Colonic mucosa (tissue), 4 donors: ENCODE measurements around the gene OR1E2. TPM values are rescaled to one million over a fixed set of nuclear protein-coding genes. Genes with fewer than 3 reads are reported as not detected.

Source experiments
- DNase-seq: peaks from one replicate; pipeline ENCODE4 v3.0.0-alpha.2; 2020
- H3K27ac ChIP-seq: fragments of 200-600 bp; one replicate; pipeline ENCODE4 v1.8.0; 2021
- H3K27me3 ChIP-seq: fragments of 200-600 bp; one replicate; pipeline ENCODE4 v1.8.0; 2021
- H3K36me3 ChIP-seq: fragments of 200-600 bp; one replicate; pipeline ENCODE4 v1.8.0; 2021
- H3K4me1 ChIP-seq: fragments of 200-600 bp; one replicate; pipeline ENCODE4 v1.8.0; 2021; ENCODE audit warnings: mild to moderate bottlenecking
- H3K4me3 ChIP-seq: fragments of 200-600 bp; one replicate; pipeline ENCODE4 v1.8.0; 2021
- H3K9ac ChIP-seq, 2 donors: one replicate each; pipeline ENCODE4 v1.7.0; 2013; ENCODE audit warnings: control low read depth in 2 of 2, low read depth in 2 of 2, low read length in 2 of 2
- H3K9me3 ChIP-seq: fragments of 200-600 bp; one replicate; pipeline ENCODE4 v1.8.0; 2021
- CTCF ChIP-seq: fragments of 200-600 bp; IDR thresholded peaks from one replicate; pipeline ENCODE4 v1.8.0; 2022; ENCODE audit warnings: antibody characterized with exemption, mild to moderate bottlenecking
- intact Hi-C: fragments of 100-400 bp; cut with DNase I; formaldehyde crosslinking; loops from one replicate; pipeline ENCODE4 v1.14.1; 2022
- total RNA-seq, 2 donors: library from RNA; stranded (reverse); fragmentation: NEBNext Ultra II Directional in 1 of 2; extraction: Animal tissue kit (Norgen Biotek cat#: 25700) in 1 of 2; gene quantifications; one replicate each; pipeline ENCODE4 v1.2.1, GENCODE V29; 2021
- donor health status: healthy.
- donor health status: DM: no; HTN: no; CAD: no.
- donor health status: DM: no; HTN: no; CAD: no.

Gene OR1E2
- not detected for total RNA-seq

- intact Hi-C loops = no loop called here
- H3K27me3 ChIP-seq = no peaks in the 10 kb centered on the region
- H3K9ac ChIP-seq = no peak within 1 kb of the TSS
- H3K4me3 ChIP-seq = no peak within 1 kb of the TSS
- H3K9me3 ChIP-seq = no peaks in the 10 kb centered on the region
- DNase-seq = no peak
- H3K4me1 ChIP-seq = no peaks in the 10 kb centered on the region
- no peak for TF ChIP-seq CTCF
- H3K27ac ChIP-seq = no peak within 1 kb of the TSS
- H3K36me3 ChIP-seq = no peaks in the 10 kb centered on the region
Measured at GRCh38 chr17:3433741-3434140, at the start of gene OR1E2. Gene OR1E2 (minus strand): TSS chr17:3433841. CDS start chr17:3433841, 0 bp downstream.

- Histone ChIP-seq H3K36me3 (no peaks in the 10 kb centered on the region), H3K4me3 (no peak overlapping the region), H3K4me1 (no peaks in the 10 kb centered on the region), H3K9me3 (no peaks in the 10 kb centered on the region), H3K27ac (no peak overlapping the region), H3K9ac (no peak overlapping the region), H3K27me3 (no peaks in the 10 kb centered on the region)
- intact Hi-C loops = no loop called here
- TF ChIP-seq CTCF = no peak
- no peak for DNase-seq
Measured at GRCh38 chr17:3482852-3483251, 49.2 kb upstream of the OR1E2 start.

GRCh38 chr17:3479988-3480387 is 46.3 kb upstream of the OR1E2 start:
- H3K27ac ChIP-seq = no peak overlapping the region
- no peaks in the 10 kb centered on the region for H3K27me3 ChIP-seq
- H3K4me1 ChIP-seq = no peaks in the 10 kb centered on the region
- H3K36me3 ChIP-seq = no peaks in the 10 kb centered on the region
- intact Hi-C loops = no loop called here
- no peaks in the 10 kb centered on the region for H3K9me3 ChIP-seq
- no peak overlapping the region for H3K9ac ChIP-seq
- no peak for DNase-seq
- TF ChIP-seq CTCF = no peak
- no peak overlapping the region for H3K4me3 ChIP-seq

GRCh38 chr17:3475812-3476610 is 42.4 kb upstream of the OR1E2 start, which contains the start of gene ASPA:
Gene ASPA (plus strand): TSS chr17:3475997. CDS start chr17:3476160, 163 bp downstream.
- Histone ChIP-seq H3K9ac (peak within 1 kb of the TSS in 1 of 2 donors; percentile 81), H3K27me3 (no peaks in the 10 kb centered on the region), H3K36me3 (no peaks in the 10 kb centered on the region), H3K4me1 (no peaks in the 10 kb centered on the region), H3K4me3 (peak within 1 kb of the TSS; percentile 12), H3K9me3 (no peaks in the 10 kb centered on the region), H3K27ac (peak within 1 kb of the TSS; percentile 49)
- TF ChIP-seq CTCF = no peak
- DNase-seq = no peak
- intact Hi-C loops = no loop called here

GRCh38 chr17:3475251-3475685 is 41.6 kb upstream of the OR1E2 start:
- H3K27ac ChIP-seq = peak overlapping the region; percentile 22
- H3K36me3 ChIP-seq = no peaks in the 10 kb centered on the region
- H3K9me3 ChIP-seq = no peaks in the 10 kb centered on the region
- no peak overlapping the region for H3K4me3 ChIP-seq
- peak overlapping the region in 1 of 2 donors; percentile 1 for H3K9ac ChIP-seq
- no peaks in the 10 kb centered on the region for H3K4me1 ChIP-seq
- no peaks in the 10 kb centered on the region for H3K27me3 ChIP-seq
- no peak for DNase-seq
- no peak for TF ChIP-seq CTCF
- intact Hi-C loops = no loop called here
